Left colon (tissue), 2 donors: Measurements from ENCODE around the gene SMIM30. TPM values are rescaled to one million over a fixed set of nuclear protein-coding genes. Genes with fewer than 3 reads are reported as not detected.
"Not testable (repeated sequence)": the region's sequence is repeated elsewhere in the genome, so short reads cannot be mapped to it uniquely, and the experiment has no call there.

Source experiments
- ATAC-seq: fragments of 200-7000 bp; cut with Tn5 transposase; one replicate; pipeline ENCODE4 v1.9.1; 2020; ENCODE audit warnings: mild to moderate bottlenecking, moderate library complexity
- DNase-seq, 2 donors: peaks; one replicate each; pipeline ENCODE4 v3.0.0-alpha.2; 2020
- intact Hi-C, 2 donors: fragments of 100-400 bp; cut with DNase I in 1 of 2; cut with micrococcal nuclease in 1 of 2; formaldehyde crosslinking; loops; one replicate each; pipeline versions ENCODE4 v1.11.2 to v1.14.0; 2022; cut with DNase I, micrococcal nuclease
- long read RNA-seq: library from polyadenylated mRNA; unstranded; transcript quantifications from one replicate; pipeline ENCODE4 v2.0.0, GENCODE V29; 2021
- total RNA-seq, 2 donors: library from RNA; stranded (reverse); fragmentation: NEBNext Ultra II Directional; extraction: Animal tissue kit (Norgen Biotek cat#: 25700); gene quantifications; one replicate each; pipeline ENCODE4 v1.2.1, GENCODE V29; 2021
- donor health status: DM: no; HTN: no; CAD: no.
- donor health status: DM: yes; HTN: yes; CAD: no.

The SMIM30 gene, protein sequence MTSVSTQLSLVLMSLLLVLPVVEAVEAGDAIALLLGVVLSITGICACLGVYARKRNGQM
- total RNA-seq: 10 to 100 TPM; 24.8 to 25.7 TPM
- long read RNA-seq, partial matches to known transcripts: 0 of 4 reads
- long read RNA-seq, other reads (novel, unspliced or antisense): 0 of 4 reads

DNA sequence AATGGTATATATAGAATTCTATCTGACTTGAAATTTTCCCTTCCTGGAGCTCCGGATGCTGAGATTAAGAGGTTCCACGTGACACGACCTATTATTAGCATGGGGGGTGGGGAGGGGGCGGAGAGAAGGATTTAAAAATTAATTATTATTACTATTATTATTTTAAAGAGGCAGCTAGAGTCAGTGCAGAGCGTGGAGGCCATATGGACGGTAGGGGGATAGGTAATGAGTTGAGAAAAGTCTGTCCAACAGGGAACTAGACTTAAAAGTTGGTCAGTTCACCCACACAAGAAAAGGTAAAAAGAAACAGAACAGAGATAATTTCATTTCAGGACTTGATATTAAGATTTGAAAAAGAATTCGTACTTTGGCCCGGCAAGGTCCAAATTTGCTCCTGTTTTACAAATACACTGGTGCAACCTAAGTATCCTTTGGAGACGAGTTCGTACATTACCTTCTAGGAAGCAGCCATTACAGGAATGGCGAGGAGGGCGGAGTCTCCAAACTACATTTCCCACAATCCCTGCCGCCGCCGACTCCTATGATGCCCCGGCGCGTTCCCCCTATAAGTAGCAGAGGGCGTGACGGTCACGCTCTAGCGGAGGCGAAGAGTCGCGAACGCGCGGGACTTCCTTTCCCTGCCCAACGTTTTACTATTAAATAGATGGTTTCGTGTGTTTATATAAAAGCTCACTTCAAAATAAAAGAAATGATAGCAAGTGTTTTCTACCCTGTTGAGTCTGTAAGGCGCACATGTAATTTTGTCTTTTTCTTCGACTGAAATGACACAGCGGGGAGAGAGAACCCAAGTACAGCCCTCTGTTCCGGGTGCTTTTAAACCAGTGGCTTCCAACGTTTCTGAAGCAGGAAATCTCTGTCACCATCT, at the start of gene SMIM30:
Gene SMIM30 (minus strand): TSS at position 481 of the 886 bp plus-strand sequence. CDS start 976 bp downstream, outside the sequence.
- intact Hi-C loops: no loop called here
- peak; percentile 100 for ATAC-seq
- peak; percentile 92 to 96 for DNase-seq

DNA sequence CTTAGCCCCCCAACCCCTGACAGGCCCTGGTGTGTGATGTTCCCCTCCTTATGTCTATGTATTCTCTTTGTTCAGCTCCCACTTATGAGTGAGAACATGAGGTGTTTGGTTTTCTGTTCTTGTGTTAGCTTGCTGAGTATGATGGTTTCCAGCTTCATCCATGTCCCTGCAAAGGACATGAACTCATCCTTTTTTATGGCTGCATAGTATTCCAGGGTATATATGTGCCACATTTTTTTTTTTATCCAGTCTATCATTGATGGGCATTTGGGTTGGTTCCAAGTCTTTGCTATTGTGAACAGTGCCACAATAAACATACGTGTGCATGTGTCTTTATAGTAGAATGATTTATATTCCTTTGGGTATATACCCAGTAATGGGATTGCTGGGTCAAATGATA, 47.8 kb upstream of the SMIM30 start:
- intact Hi-C loops, DNase-seq, ATAC-seq: not testable (repeated sequence)

DNA sequence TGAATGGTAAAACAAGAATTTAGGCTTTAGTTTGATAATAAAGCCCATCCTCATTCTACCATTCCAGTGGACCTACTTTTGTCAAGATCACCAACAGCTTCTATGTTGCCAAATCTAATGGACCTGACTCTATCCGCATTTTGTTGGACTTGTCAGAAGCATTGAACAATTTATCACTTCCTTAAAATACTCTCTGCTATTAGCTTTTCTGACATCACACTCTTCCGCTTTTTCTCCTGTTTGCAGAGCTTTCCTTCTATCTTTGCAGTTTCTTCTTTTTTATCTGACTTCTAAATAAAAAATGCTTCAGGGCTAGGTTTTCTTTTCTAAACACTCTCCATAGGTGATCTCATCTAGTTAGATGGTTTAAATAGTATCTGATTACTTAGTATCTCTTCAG, 42.7 kb upstream of the SMIM30 start:
- DNase-seq: no peak
- no peak for ATAC-seq
- intact Hi-C loops: no loop called here

DNA sequence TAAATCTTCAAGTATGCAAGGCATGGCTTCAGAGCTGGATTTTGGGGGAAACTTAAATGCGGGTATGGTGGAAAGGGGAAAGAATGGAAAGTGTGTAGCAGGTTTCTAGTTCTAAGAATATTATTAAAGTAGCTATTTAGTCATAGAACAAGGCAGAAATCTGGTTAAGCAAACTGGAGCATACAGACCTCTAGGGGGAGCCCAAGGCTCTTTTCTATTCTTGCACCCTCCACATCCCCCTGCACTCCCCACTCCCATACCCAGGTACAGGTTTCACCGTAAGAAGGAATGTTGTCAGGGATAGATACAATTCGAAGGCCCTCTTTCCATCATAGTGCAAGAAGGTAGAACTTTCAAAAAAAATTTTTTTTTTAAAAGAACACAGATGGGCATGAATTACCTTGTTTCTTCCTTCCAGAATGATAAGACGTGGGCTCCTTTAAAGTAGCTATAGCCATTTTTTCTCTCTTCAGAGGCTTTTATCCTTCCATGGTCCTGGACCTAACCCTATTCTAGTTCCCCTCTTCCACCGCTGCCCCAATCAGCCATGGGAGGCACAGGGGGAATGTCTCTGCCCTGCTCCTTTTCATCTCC, 41.5 kb upstream of the SMIM30 start:
- ATAC-seq (no peak), DNase-seq (peak in 1 of 2 donors; percentile 4)
- intact Hi-C loops: no loop called here

DNA sequence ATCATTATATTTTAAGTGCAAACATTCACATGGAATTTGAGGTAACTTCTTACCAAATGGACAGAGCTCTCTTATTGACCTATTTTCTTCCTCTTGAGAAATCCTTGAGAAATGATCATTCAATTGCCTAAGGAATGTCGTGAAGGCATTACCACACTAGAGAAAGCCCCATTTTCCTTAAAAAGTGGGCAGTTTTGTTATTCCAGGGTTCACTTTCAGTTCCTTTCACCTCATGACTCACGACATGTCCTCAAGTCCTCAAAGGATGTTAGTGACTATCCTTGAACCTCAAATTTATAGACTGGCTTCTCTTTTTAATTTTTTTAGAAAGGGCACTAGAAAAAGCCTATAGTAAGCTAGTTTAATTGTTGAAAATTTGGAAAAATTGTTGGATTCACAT, 40.4 kb upstream of the SMIM30 start:
- intact Hi-C loops: no loop called here
- DNase-seq: no peak
- ATAC-seq: no peak

DNA sequence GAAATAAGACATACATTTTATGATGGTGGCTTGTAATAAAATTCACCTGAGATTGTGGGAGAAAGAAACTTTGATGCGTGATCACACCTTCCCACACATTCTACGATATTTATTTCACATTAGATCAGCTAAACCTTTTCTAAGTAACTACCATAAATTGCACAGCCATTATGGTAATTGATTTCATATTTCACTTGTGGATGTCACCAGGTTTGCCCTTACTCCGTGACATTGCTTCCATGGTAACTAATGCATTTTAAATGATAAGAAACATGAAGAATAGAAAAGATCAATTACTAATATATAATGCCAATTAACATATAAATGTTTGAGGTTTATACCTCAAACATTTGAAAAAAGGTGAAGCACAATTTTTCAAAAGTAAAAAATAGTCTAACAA, 35.8 kb upstream of the SMIM30 start:
- intact Hi-C loops: no loop called here
- DNase-seq (no peak), ATAC-seq (no peak)

DNA sequence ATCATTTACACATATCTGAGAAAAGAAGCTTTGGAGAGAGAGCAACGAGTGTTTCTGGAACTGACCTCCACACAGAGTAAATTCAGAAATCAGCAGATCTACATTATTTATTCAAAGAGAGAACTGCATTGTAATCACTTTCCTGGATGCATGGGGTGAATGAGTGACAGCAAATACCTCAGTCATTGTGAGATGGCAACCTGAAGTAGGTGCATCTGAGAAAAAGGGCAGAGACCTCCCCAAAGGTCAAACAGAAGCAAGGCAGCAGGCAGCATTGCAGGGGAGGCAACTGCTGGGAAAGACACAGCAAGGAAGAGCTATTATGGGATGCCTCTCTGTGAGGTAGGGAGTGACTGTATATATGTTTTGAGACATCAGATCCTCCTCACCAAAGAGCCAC, 26.5 kb upstream of the SMIM30 start:
- intact Hi-C loops: no loop called here
- DNase-seq (no peak), ATAC-seq (no peak)

DNA sequence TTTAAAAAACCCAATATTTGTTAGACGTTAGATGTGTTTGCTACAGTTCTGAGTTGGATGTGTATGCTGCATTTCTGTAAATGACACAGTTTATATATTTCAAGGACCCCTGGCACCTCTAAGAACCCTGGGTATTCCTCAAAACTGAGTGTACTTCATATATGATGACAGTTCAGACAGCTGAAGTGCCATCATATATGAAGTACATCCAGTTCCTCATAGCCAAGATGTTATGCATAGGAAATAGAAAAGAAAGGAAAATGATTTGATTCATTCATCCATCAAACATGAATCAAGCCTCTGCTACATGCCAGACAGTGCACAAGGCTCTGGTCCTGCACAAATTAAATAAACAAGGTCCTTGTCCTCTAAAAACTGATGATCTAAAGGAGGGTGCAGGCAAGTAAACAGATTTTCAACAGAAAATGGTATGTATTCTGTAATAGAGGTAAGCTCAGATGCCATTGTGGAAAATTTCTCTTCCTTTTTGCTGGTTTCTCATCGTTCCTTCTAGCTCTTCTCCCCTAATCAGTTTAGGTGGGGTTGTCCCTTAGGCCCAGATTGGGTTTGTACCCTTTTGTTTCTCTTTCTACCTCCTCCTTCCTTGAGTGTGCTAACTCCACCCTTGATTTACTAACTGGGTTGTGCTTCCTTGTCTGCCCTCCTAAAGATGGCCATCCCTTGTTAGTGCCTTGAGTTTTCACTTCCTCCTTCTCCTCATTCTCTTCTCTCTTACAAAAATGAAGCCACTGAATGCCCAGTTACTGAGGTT, 25.3 kb upstream of the SMIM30 start:
- peak; percentile 42 for ATAC-seq
- no peak for DNase-seq
- intact Hi-C loops: no loop called here

DNA sequence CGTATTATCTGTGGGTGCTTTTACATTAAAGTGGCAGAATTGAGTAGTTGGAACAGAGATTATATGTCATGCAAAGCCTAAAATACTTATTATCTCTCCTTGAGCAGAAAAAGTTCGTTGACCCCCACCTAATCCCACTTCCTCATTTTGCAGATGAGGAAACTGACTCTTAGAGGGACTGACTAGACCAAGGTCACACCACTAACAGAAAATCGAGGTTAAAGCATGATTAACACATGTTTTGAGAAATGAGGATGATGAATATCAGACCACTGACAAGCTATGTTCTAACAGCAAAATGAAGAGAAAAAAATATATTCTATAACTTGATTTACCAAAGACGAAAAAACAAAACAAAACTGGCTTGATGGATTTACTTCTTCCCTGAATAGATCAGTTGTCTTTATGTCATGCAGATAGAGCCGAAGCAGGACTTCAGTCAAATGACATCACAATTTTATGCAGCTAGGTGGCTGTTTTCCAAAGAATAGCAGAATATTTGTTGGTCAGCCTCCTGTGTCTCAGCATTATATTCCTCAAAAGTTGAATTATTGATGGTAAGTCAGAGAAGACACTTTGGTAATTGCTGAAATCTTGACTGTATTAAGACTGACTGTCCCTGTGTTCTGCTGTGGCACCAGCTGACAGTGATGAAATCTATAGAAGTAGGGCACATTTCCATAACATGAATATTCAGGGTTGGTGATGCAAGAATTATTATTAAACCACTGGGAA, 24.2 kb upstream of the SMIM30 start:
- ATAC-seq (no peak), DNase-seq (no peak)
- intact Hi-C loops: no loop called here

DNA sequence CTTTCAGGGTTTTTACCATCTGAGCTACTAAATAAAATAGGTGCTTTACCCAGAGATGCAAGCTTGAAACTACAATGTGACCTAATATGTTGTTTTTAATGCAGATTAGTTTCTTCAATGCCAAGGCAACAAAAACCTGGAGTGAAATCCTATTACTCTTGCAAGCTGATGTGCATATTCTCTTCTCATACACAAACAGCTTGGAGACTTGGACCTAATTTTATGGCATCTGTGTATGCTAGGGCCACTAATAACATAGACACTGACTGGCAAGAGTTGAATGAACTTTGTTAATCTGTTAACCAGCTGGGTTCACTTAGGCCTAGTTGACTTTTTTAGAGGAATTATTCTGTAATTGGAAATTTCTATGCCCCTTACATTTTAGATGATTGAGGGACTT, 23.4 kb upstream of the SMIM30 start:
- intact Hi-C loops: no loop called here
- DNase-seq (no peak), ATAC-seq (no peak)

DNA sequence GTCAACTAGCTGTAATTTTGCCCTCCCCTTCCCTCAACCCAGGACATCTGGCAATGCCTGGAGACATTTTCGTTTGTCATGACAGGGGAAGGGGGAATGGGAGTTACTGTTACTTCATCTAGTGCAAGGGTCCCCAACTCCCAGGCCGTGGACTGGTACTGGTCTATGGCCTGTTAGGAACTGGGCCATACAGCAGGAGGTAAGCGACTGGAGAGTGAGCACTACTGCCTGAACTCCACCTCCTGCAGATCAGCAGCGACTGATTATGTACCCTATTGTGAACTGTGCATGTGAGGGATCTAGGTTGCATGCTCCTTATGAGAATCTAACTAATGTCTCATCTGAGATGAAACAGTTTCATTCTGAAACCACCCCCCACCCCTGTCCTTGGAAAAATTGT, 22.6 kb upstream of the SMIM30 start:
- no peak for DNase-seq
- intact Hi-C loops: no loop called here
- ATAC-seq: no peak

DNA sequence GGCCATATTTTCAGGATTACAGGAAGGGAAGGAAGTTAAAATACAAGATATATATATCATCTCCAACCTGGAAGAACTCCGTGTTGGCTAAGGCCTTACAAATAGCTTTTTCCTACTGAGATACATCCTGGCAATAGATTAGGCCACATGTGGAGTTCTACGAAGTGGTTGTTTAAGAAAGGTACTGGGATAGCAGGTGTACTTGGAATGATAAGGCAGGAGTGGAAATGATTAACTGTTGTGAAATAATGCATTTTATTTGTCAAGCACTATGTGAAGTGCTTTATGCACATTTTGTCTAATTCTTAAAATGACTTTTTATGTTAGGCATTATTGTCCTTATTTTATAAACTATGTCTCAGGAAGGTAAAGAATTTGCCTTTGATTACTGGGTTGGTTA, 18.9 kb upstream of the SMIM30 start:
- DNase-seq: no peak
- intact Hi-C loops: no loop called here
- ATAC-seq: no peak

DNA sequence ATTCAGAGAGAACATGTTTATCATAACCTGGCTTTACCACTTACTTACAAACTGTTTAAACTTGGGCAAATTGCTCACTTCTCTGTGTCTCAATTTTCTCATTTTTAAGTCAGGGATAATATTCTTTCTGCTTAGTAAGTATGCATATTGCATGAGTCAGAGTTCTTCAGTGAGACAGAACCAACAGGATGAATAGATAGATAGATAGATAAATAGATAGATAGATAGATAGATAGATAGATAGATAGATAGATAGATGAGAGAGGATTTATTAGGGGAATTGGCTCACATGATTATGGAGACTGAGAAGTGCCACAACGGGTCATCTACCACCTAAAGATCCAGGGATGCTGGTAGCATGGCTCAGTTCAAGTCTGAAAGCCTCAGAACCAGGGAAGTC, 15.7 kb upstream of the SMIM30 start:
- intact Hi-C loops: no loop called here

DNA sequence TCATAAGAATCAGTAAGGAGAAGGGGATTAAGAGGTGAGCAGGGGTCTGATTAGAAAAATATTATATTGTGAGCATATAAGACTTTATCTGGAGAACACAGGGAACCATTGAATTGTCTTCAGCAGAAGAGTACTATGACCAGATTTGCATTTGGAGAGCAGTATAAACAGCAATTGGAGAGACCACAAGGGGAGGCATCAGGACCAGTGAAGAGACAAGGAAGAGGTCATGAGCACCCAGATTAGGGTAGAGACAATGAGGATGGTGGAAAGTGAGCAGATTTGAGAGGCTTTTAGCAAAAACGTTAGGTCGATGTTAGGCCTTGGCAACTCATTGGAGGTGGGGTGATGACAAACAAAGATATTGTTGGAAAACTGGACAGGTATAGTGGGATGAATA, 13.0 kb upstream of the SMIM30 start:
- intact Hi-C loops: no loop called here
- DNase-seq: no peak
- no peak for ATAC-seq

More for the DNA sequence above, 15.7 kb upstream of the SMIM30 start:
- DNase-seq: no peak
- no peak for ATAC-seq

DNA sequence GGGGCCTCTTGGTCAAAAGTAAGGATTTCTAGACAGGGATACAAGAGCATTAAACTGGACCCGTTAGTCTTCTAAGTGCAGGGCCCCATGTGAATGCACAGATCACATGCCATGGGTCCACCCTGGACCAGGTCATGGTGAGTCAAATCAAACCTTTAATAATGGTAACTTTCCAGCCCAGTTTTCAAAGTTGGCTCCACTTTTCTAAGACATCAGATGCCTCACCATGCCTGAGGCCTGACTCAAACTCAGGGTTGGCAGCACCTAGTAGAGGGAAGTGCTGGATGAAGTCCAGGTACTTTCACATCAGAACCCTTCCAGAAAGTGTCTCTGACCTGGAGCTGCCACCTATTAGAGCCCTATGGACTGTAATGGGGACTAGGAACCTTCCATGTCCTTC, 9.7 kb upstream of the SMIM30 start:
- ATAC-seq: no peak
- DNase-seq: no peak
- intact Hi-C loops: no loop called here

DNA sequence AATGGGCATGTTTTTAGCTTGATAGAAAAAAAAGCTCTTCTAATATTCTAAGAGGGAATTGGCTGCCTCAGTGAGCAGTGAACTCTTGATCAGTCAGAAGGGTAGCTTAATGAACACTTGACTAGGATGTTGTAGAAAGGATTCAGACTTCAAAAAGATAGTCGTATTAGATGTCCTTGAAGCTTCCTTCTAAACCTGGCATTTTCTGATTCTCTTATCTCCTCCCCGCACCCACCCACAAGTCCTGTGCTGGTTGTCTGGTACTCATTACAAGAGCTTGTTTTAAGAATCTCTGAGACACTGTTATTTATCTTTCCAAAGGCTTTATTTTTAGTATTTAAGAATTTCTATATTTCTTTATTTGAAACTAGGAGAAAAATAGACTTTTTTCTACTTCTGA, 7.4 kb upstream of the SMIM30 start:
- ATAC-seq: no peak
- intact Hi-C loops: no loop called here
- DNase-seq: no peak

DNA sequence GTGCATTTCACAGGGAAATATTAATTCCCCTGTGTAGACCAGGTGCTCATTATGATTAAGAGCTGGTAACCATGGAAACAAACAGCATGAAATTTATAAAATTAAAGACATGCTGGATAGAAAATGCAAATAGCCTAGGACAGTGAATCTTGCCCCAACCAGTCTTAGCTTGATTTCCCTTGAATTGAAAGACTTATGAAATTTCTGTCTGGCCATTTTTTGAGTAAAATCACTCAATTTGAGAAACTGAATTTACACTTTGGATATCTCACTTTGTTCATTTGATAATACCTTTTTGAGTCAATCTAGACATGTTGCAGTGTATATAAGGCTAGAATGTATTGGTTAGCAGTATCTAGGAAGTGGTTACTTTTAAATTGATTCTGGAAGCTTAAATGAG, 4.4 kb upstream of the SMIM30 start:
- DNase-seq (no peak), ATAC-seq (no peak)
- intact Hi-C loops: no loop called here

DNA sequence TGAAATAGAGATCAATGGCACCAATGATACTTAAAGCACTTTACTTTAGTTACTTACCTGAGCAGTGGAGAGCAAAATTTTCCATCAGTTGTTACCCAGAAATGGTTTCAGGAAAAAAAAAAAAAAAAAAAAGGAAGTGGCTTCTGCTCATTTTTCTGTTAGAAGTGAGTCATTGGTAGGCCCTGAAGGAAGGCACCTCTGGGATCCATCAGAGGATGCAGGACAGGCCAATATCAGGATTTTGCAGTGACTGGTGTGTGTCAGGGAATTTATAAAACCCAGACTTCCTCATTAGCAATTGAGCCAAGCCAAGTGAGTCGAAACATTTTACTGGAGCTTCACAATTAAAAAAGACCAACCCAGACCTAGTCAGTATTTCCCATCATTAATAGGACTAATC, 2.3 kb upstream of the SMIM30 start:
- DNase-seq: no peak
- ATAC-seq: no peak
- intact Hi-C loops: no loop called here

DNA sequence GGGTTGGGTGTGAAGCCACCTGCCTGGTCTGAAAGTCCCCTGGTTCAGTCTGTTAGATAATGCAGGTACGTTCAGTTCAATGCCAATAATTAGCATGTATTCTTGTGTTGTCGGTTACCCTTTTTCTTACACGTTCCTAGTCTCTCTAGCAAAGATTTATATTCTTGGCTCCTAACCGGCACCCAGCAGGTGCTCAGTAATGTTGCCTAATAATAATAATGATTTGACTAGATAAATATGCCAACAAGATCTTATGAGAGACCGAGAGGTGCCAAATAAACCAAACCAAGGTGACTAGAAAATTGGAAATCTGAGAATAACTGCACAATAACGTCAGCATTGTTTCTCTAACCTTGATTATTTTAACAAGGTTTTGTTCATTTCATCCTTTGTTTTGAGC, 1.1 kb upstream of the SMIM30 start:
- no peak for ATAC-seq
- DNase-seq: no peak
- intact Hi-C loops: no loop called here
